ENCODE results near the gene TBCEL. TPM values are rescaled to one million over a fixed set of nuclear protein-coding genes. Genes with fewer than 3 reads are reported as not detected.

TBCEL gene
- total and polyA plus RNA-seq, 10 of the 15 experiments (the other 5 are each of a cell fraction or from before 2014, with no cell fraction given): 2.0 to 10.4 (median 7.3) TPM

DNA sequence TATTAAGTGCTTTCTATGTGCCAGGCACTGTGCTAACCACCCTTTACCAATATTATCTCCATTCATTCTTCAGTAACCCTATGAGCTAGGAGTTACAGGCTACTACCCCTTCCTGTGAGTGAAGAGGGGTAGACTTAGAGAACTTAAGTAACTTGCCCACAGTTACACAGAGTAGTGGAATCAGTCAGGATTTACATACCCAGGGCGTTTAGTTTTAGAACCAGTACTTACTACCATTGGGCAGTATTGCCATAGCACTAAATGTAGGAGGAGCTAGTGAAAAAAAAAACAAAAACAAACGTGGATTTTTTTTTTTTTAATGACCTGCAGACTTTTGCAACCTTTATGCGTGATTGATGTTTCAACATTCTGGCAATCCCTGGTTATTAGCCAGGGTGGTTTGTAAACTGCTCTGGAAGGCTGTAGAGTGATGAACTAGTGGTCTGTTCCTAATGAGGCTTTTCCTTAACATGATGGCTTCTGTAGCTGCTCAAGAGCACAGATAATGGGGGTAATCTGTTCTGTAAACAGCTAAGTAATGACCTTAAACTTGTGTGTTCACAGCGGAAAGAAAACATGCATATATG, 11.4 kb downstream of the TBCEL start:
- ChIA-PET POLR2A (interaction anchor here (0.7 kb wide), 1 partner anchor 46 kb away, joined by 3 read pairs; no protein-coding TSS in a partner anchor), SMC1A (ENCODE audit: uncharacterized antibody, unreplicated experiment) (interaction anchor here (0.8 to 2.7 kb wide), 6 partner anchors 11 to 71 kb away, joined by 3 to 13 read pairs (median 6); partner anchors contain the start of gene TBCEL), CTCF (interaction anchor here (0.8 to 2.0 kb wide), 6 partner anchors 10 to 159 kb away, joined by 3 to 7 read pairs (median 4); partner anchors contain the start of gene TBCEL), RAD21 (ENCODE audit: unreplicated experiment) (interaction anchor here (0.7 to 1.0 kb wide), 2 partner anchors 10 to 198 kb away, joined by 3 read pairs; no protein-coding TSS in a partner anchor)
- Histone ChIP-seq H3K9ac (ENCODE audit: control insufficient read depth, insufficient read depth, low read length) (no peak overlapping the region; the same call in 1 of the 2 replicates), H3K4me2 (ENCODE audit: control insufficient read depth, insufficient read depth) (peak overlapping the region; percentile 68), H3K4me3 (peak overlapping the region; percentile 4; the same call in 1 of the 2 replicates), H4K20me1 (ENCODE audit: control insufficient read depth, insufficient read depth) (no peaks in the 10 kb centered on the region), H3K27me3 (replicated peaks in 1 of 2; ENCODE audit: control insufficient read depth in 2 of 2, insufficient read depth in 2 of 2, low read length in 1 of 2) (no peaks in the 10 kb centered on the region), H3K36me3 (ENCODE audit: control insufficient read depth in 2 of 2, insufficient read depth in 2 of 2, low read length in 1 of 2) (no peaks in the 10 kb centered on the region), H2AFZ (ENCODE audit: control insufficient read depth, low read depth, low read length) (no peak overlapping the region), H3K27ac (ENCODE audit: control insufficient read depth, insufficient read depth) (peak overlapping the region; percentile 46; the same call in 1 of the 2 replicates), H3K79me2 (ENCODE audit: control insufficient read depth, insufficient read depth, low read length) (peaks cover 2% of the 10 kb centered on the region), H3K4me1 (ENCODE audit: control insufficient read depth, insufficient read depth, low read length) (peaks cover 14% of the 10 kb centered on the region), H3K9me3 (replicated peaks; ENCODE audit: control insufficient read depth, insufficient read depth, low read length) (no peaks in the 10 kb centered on the region; the same call in 1 of the 3 replicates)
- intact Hi-C loops (cut with micrococcal nuclease; ENCODE audit: unreplicated experiment) (no loop called here), in situ Hi-C loops (cut with MboI) (no loop called here)
- ATAC-seq (peak; percentile 76), DNase-seq (ENCODE audit: low read depth, low spot score) (no peak), FAIRE-seq (no peak)
- TF ChIP-seq RELA (IDR thresholded peaks at IDR 0.05; ENCODE audit: borderline replicate concordance, partially characterized antibody): no peak
- TF ChIP-seq CHD4 (IDR thresholded peaks at IDR 0.05): no peak
- TF ChIP-seq, protein P1, sequence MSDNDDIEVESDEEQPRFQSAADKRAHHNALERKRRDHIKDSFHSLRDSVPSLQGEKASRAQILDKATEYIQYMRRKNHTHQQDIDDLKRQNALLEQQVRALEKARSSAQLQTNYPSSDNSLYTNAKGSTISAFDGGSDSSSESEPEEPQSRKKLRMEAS (IDR thresholded peaks at IDR 0.05; ENCODE audit: low read depth, low read length): no peak
- no peak for TF ChIP-seq RUNX3 (IDR thresholded peaks at IDR 0.05; ENCODE audit: low read length)
- TF ChIP-seq YBX1 (IDR thresholded peaks at IDR 0.05): no peak
- no peak for TF ChIP-seq HSF1 (IDR thresholded peaks at IDR 0.05; ENCODE audit: low read depth, low read length)
- no peak for TF ChIP-seq NFYA (IDR thresholded peaks at IDR 0.05; ENCODE audit: borderline replicate concordance, low read depth, low read length)
- no peak for TF ChIP-seq ZNF384 (IDR thresholded peaks at IDR 0.05; ENCODE audit: borderline replicate concordance, low read depth, low read length)
- TF ChIP-seq GATAD2B (conservative IDR thresholded peaks at IDR 0.05; ENCODE audit: low read depth): no peak
- no peak for TF ChIP-seq IKZF2 (IDR thresholded peaks at IDR 0.05)
- no peak for TF ChIP-seq ESRRA (IDR thresholded peaks at IDR 0.05; ENCODE audit: low read length)
- TF ChIP-seq EED (IDR thresholded peaks at IDR 0.05; ENCODE audit: low read depth): no peak
- no peak for TF ChIP-seq SMAD5 (IDR thresholded peaks at IDR 0.05; ENCODE audit: low read depth)
- no peak for TF ChIP-seq FOS (IDR thresholded peaks at IDR 0.05; ENCODE audit: borderline replicate concordance, extremely low read depth, insufficient read length)
- WGBS (ENCODE audit: insufficient coverage, insufficient replicate concordance, low lambda C conversion rate, missing lambda C conversion rate): 49% methylated on average over 4 of the region's 4 CpGs
- BruUV-seq (replicated peaks): no TSS peak
